Lung (tissue), 12 donors: Measurements from ENCODE around the gene ZCCHC17. TPM values are rescaled to one million over a fixed set of nuclear protein-coding genes. Genes with fewer than 3 reads are reported as not detected.
"Not testable (repeated sequence)": the region's sequence is repeated elsewhere in the genome, so short reads cannot be mapped to it uniquely, and the experiment has no call there.

Source experiments
- ATAC-seq: fragments of 200-7000 bp; cut with Tn5 transposase; one replicate; pipeline ENCODE4 v1.9.1; 2020; ENCODE audit warnings: moderate number of reproducible peaks; ENCODE audit not compliant: insufficient read depth, low FRiP score
- DNase-seq, 3 donors: peaks; one replicate each; pipeline ENCODE4 v3.0.0-alpha.2; 2013 to 2017
- H3K27ac ChIP-seq, 2 donors: one replicate each; pipeline ENCODE4 v1.5.1; 2013; ENCODE audit warnings: mild to moderate bottlenecking in 2 of 2, moderate library complexity in 2 of 2, control low read depth in 1 of 2, inconsistent platforms in 1 of 2, low read depth in 1 of 2, low read length in 1 of 2
- H3K27me3 ChIP-seq, 3 donors: one replicate each; pipeline ENCODE4 v1.5.1; 2013; ENCODE audit warnings: low read length in 2 of 3; ENCODE audit not compliant: control insufficient read depth in 3 of 3, insufficient read depth in 3 of 3
- H3K36me3 ChIP-seq, 4 donors: one replicate each; pipeline ENCODE4 v1.5.1; 2013; ENCODE audit warnings: low read length in 4 of 4, mild to moderate bottlenecking in 1 of 4, moderate library complexity in 1 of 4; ENCODE audit not compliant: control insufficient read depth in 4 of 4, insufficient read depth in 4 of 4
- H3K4me1 ChIP-seq, 5 donors: one replicate each; pipeline ENCODE4 v1.5.1; 2013; ENCODE audit warnings: low read length in 5 of 5, mild to moderate bottlenecking in 2 of 5, moderate library complexity in 1 of 5; ENCODE audit not compliant: control insufficient read depth in 5 of 5, insufficient read depth in 5 of 5
- H3K4me3 ChIP-seq: one replicate; pipeline ENCODE4 v1.5.1; 2013; ENCODE audit warnings: mild to moderate bottlenecking, control low read depth, moderate library complexity
- H3K9ac ChIP-seq, 2 donors: one replicate each; pipeline ENCODE4 v1.5.1; 2013; ENCODE audit warnings: low read length in 2 of 2, control low read depth in 1 of 2; ENCODE audit not compliant: insufficient read depth in 1 of 2
- H3K9me3 ChIP-seq, 4 donors: one replicate each; pipeline ENCODE4 v1.5.1; 2013; ENCODE audit warnings: low read length in 3 of 4, mild to moderate bottlenecking in 1 of 4, moderate library complexity in 1 of 4; ENCODE audit not compliant: control insufficient read depth in 4 of 4, insufficient read depth in 3 of 4
- WGBS, 2 donors: extraction: QIAGEN DNeasy Blood & Tissue Kit; methylation state at CpG; one replicate each; pipeline ENCODE4 v1.1.7; 2013; 5-methylcytosine and 5-hydroxymethylcytosine counted together
- polyA plus RNA-seq, 2 donors: library from polyadenylated mRNA; stranded (reverse); fragments of 200-250 nt; gene quantifications; one replicate each; pipeline ENCODE4 v1.2.1, GENCODE V29; 2013
- total RNA-seq, 2 donors: library from RNA; depleted of rRNA in 1 of 2; stranded (reverse); fragments of >200 nt in 1 of 2; gene quantifications; one replicate each; pipeline ENCODE4 v1.2.1, GENCODE V29; 2014 to 2021
- TF ChIP-seq, protein P1 (sequence below): IDR thresholded peaks from 2 replicates; pipeline ENCODE4 v1.5.1; 2012; ENCODE audit warnings: mild to moderate bottlenecking; ENCODE audit errors: control extremely low read depth, extremely low read depth
- donor health status: control.
- donor health status: control.
- donor health status: Bipolar disorder and iron deficiency.
- donor health status: healthy.
- donor health status: DM: yes; HTN: yes; CAD: no.

The ZCCHC17 gene
- total and polyA plus RNA-seq, 4 donors: 17.0 to 27.7 (median 21.8) TPM

DNA sequence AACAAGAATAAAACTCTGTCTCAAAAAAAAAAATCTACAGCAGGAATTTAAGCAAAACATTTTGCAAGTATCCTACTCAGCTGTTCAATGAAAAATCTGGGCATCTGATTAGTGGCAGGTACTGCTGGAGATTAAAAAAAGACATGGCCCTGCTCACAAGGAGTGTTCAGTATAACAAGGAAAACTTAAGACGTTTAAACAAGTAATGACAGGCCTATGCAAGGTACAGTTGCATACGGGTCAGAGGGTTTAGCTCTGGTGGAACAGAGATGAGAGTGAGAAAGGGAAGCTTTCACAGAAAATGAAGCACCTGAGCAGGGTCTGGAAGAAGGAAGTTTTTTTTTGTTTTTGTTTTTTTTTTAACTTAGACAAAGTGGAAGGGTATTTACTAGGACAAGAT lies 23.2 kb upstream of the ZCCHC17 start:
- no peak for DNase-seq
- Histone ChIP-seq H3K36me3 (peaks cover 22 to 39% (median 29%) of the 10 kb centered on the region in 4 donors), H3K4me3 (no peak overlapping the region), H3K9me3 (no peaks in the 10 kb centered on the region), H3K9ac (no peak overlapping the region), H3K27me3 (no peaks in the 10 kb centered on the region), H3K27ac (no peak overlapping the region), H3K4me1 (no peaks in the 10 kb centered on the region)
- ATAC-seq: no peak
- TF ChIP-seq, protein P1, sequence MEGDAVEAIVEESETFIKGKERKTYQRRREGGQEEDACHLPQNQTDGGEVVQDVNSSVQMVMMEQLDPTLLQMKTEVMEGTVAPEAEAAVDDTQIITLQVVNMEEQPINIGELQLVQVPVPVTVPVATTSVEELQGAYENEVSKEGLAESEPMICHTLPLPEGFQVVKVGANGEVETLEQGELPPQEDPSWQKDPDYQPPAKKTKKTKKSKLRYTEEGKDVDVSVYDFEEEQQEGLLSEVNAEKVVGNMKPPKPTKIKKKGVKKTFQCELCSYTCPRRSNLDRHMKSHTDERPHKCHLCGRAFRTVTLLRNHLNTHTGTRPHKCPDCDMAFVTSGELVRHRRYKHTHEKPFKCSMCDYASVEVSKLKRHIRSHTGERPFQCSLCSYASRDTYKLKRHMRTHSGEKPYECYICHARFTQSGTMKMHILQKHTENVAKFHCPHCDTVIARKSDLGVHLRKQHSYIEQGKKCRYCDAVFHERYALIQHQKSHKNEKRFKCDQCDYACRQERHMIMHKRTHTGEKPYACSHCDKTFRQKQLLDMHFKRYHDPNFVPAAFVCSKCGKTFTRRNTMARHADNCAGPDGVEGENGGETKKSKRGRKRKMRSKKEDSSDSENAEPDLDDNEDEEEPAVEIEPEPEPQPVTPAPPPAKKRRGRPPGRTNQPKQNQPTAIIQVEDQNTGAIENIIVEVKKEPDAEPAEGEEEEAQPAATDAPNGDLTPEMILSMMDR: no peak
- 80 to 81% methylated on average over 2 of the region's 2 CpGs for WGBS, 2 donors

DNA sequence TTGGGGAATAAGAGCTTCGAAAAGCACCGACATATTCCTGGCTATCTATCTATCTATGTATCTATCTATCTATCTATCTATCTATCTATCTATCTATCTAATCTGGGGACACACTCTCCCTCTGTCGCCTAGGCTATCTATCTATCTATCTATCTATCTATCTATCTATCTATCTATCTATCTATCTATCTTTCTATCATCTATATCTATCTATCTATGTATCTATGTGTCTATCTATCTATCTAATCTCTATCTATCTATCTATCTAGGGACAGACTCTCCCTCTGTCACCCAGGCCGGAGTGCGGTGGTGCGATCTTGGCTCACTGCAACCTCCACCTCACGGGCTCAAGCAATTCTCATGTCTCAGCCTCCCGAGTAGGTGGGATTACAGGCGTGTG lies 14.4 kb upstream of the ZCCHC17 start:
- 92 to 93% methylated on average over 9 of the region's 9 CpGs for WGBS, 2 donors
- not testable (repeated sequence) for DNase-seq, H3K27me3 ChIP-seq, H3K4me3 ChIP-seq, ATAC-seq, H3K9me3 ChIP-seq, H3K27ac ChIP-seq, H3K4me1 ChIP-seq, H3K9ac ChIP-seq
- H3K36me3 ChIP-seq: peaks cover 23 to 38% (median 26%) of the 10 kb centered on the region in 4 donors

DNA sequence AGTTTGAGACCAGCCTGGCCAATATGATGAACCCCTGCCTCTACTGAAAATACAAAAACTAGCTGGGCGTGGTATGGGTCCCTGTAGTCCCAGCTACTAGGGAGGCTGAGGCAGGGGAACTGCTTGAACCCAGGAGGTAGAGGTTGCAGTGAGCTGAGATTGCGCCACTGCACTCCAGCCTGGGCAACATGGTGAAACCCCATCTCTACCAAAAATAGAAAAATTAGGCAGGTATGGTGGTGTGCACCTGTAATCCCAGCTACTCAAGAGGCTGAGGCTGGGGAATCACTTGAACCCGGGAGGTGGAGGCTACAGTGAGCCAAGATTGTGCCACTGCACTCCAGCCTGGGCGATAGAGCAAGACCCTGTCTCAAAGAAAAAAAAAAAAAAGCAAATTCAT lies 9.0 kb upstream of the ZCCHC17 start:
- not testable (repeated sequence) for H3K9me3 ChIP-seq, H3K4me3 ChIP-seq, DNase-seq, H3K27me3 ChIP-seq, H3K4me1 ChIP-seq, ATAC-seq, H3K27ac ChIP-seq, H3K9ac ChIP-seq
- WGBS, 2 donors: 97% methylated on average over 4 of the region's 4 CpGs
- peaks cover 25 to 32% (median 26%) of the 10 kb centered on the region in 4 donors for H3K36me3 ChIP-seq

DNA sequence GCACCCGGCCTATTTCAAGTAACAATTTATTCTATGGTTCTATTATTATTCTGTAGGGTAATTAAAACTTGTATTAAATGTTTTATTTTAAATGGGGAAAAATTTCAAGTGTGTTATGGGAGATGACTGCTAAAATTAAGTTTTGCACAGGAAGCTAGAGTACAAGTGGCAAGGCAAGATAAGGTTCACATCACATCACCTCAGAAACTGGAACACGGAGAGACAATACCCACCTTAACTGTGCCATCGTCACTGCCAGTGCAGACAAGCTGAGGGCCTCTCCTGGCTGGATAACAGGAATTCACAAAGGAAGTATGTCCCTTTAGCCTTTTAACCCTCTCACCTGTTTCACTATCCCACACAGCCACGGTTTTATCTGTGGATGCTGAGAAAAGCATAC lies 7.8 kb upstream of the ZCCHC17 start:
- Histone ChIP-seq H3K4me1 (no peaks in the 10 kb centered on the region), H3K27me3 (no peaks in the 10 kb centered on the region), H3K4me3 (no peak overlapping the region), H3K9ac (no peak overlapping the region), H3K9me3 (no peaks in the 10 kb centered on the region), H3K27ac (no peak overlapping the region), H3K36me3 (peaks cover 23 to 34% (median 31%) of the 10 kb centered on the region in 4 donors)
- DNase-seq (no peak), ATAC-seq (no peak)
- TF ChIP-seq, protein P1: no peak
- 41 to 58% methylated on average over 4 of the region's 4 CpGs for WGBS, 2 donors
